GM12873 (cell line): ENCODE results near the gene MYZAP.

ENCODE experiments used
- CTCF ChIP-seq: IDR thresholded peaks from 2 replicates; pipeline ENCODE4 v1.5.1; 2012; ENCODE audit warnings: low read depth, mild to moderate bottlenecking, moderate library complexity, low read length, control low read depth; ENCODE audit not compliant: insufficient read depth; ENCODE audit errors: missing control alignments

Gene MYZAP

GRCh38 chr15:57609805-57610529 lies 18.3 kb downstream of the MYZAP start:
- TF ChIP-seq CTCF: no peak

GRCh38 chr15:57611123-57611522 lies 19.4 kb downstream of the MYZAP start:
- no peak for TF ChIP-seq CTCF

GRCh38 chr15:57611938-57612337 lies 20.2 kb downstream of the MYZAP start:
- no peak for TF ChIP-seq CTCF

GRCh38 chr15:57614241-57614640 lies 22.5 kb downstream of the MYZAP start:
- TF ChIP-seq CTCF: no peak

GRCh38 chr15:57618325-57618724 lies 26.6 kb downstream of the MYZAP start:
- no peak for TF ChIP-seq CTCF

GRCh38 chr15:57619746-57620145 lies 28.0 kb downstream of the MYZAP start:
- no peak for TF ChIP-seq CTCF

GRCh38 chr15:57624730-57625129 lies 33.0 kb downstream of the MYZAP start:
- no peak for TF ChIP-seq CTCF
